ENCODE data around the gene CPNE4.
"Not testable (repeated sequence)": the region's sequence is repeated elsewhere in the genome, so short reads cannot be mapped to it uniquely, and the experiment has no call there.

The CPNE4 gene

GRCh38 chr3:132034486-132035464 lies at the start of gene CPNE4:
CPNE4 (minus strand) TSS chr3:132035014.
- peak; percentile 83 for DNase-seq

- DNase-seq, result no peak
These were observed 48.9 kb upstream of the CPNE4 start for GRCh38 chr3:132083583-132084279.

- no peak for DNase-seq
These were observed 48.3 kb upstream of the CPNE4 start for GRCh38 chr3:132083159-132083558.

GRCh38 chr3:132079147-132079546 lies 44.3 kb upstream of the CPNE4 start:
- DNase-seq, result no peak

- no peak for DNase-seq
These were observed 39.0 kb upstream of the CPNE4 start for GRCh38 chr3:132073771-132074170.

- no peak for DNase-seq
These were observed 36.2 kb upstream of the CPNE4 start for GRCh38 chr3:132071043-132071442.

- no peak for DNase-seq
These were observed 29.3 kb upstream of the CPNE4 start for GRCh38 chr3:132064114-132064513.

- DNase-seq, result no peak
These were observed 27.7 kb upstream of the CPNE4 start for GRCh38 chr3:132062535-132062934.

GRCh38 chr3:132055872-132056271 lies 21.1 kb upstream of the CPNE4 start:
- DNase-seq, result no peak

- no peak for DNase-seq
These were observed 12.4 kb upstream of the CPNE4 start for GRCh38 chr3:132047209-132047608.

GRCh38 chr3:132044874-132045273 lies 10.1 kb upstream of the CPNE4 start:
- DNase-seq, result not testable (repeated sequence)

- no peak for DNase-seq
These were observed 7.9 kb upstream of the CPNE4 start for GRCh38 chr3:132042681-132043080.

- no peak for DNase-seq
These were observed 3.5 kb upstream of the CPNE4 start for GRCh38 chr3:132038198-132038825.

GRCh38 chr3:132037581-132037980 lies 2.8 kb upstream of the CPNE4 start:
- no peak for DNase-seq

- no peak for DNase-seq
These were observed 2.2 kb upstream of the CPNE4 start for GRCh38 chr3:132037056-132037455.

- DNase-seq, result no peak
These were observed 723 bp downstream of the CPNE4 start for GRCh38 chr3:132034097-132034485.

- no peak for DNase-seq
These were observed 1.3 kb downstream of the CPNE4 start for GRCh38 chr3:132033471-132033870.

- DNase-seq, result no peak
These were observed 1.9 kb downstream of the CPNE4 start for GRCh38 chr3:132032959-132033358.

GRCh38 chr3:132029182-132029902 lies 5.5 kb downstream of the CPNE4 start:
- peak; percentile 34 for DNase-seq

- DNase-seq, result no peak
These were observed 11.9 kb downstream of the CPNE4 start for GRCh38 chr3:132022914-132023313.

GRCh38 chr3:132020058-132020457 lies 14.8 kb downstream of the CPNE4 start:
- DNase-seq, result no peak

GRCh38 chr3:132017137-132017536 lies 17.7 kb downstream of the CPNE4 start:
- no peak for DNase-seq

Data from KG1 (cell line).